Omental fat pad (tissue), 4 donors: ENCODE results near the gene LRRC58. TPM values are rescaled to one million over a fixed set of nuclear protein-coding genes. Genes with fewer than 3 reads are reported as not detected.

Experiments used
- ATAC-seq: fragments of 150-250 bp; one replicate; pipeline ENCODE4 v1.9.1; 2016; ENCODE audit warnings: mild to moderate bottlenecking, moderate library complexity; ENCODE audit not compliant: low FRiP score
- DNase-seq: peaks from one replicate; pipeline ENCODE4 v3.0.0-alpha.2; 2019; ENCODE audit warnings: low spot score
- total RNA-seq, 4 donors: library from RNA; depleted of rRNA; stranded (reverse); fragments of >200 nt; gene quantifications; one replicate each; pipeline ENCODE4 v1.1.0, GENCODE V29; 2016
- TF ChIP-seq, protein P1 (sequence below), 3 donors: fragments of 450-650 bp; IDR thresholded peaks; one replicate each; pipeline ENCODE4 v1.5.1; 2016 to 2017; ENCODE audit warnings: antibody characterized with exemption in 3 of 3, mild to moderate bottlenecking in 3 of 3, moderate library complexity in 2 of 3

LRRC58 gene
- total RNA-seq, 4 donors from 2014 or later, result 35.4 to 40.4 (median 35.9) TPM

DNA sequence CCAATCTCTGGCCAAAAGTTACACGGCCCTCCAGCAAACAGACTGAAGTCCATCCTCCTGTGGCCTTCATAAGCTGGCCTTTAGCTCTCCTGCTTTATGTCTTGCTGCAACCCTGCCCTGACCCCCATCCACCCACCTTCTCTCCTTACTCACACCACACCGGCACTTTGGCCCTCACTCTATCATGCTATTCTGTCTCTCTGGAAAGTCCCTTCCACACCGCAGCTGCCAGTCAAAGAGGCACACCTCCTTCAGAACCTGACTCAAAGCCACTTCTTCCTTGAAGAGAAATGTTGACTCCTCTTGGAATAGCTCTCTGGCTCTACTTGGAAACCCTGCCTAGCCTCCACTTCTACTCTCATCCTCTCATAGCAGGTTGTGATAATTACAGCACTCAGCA, 68.6 kb downstream of the LRRC58 start:
- ATAC-seq (no peak), DNase-seq (no peak)
- TF ChIP-seq, protein P1, sequence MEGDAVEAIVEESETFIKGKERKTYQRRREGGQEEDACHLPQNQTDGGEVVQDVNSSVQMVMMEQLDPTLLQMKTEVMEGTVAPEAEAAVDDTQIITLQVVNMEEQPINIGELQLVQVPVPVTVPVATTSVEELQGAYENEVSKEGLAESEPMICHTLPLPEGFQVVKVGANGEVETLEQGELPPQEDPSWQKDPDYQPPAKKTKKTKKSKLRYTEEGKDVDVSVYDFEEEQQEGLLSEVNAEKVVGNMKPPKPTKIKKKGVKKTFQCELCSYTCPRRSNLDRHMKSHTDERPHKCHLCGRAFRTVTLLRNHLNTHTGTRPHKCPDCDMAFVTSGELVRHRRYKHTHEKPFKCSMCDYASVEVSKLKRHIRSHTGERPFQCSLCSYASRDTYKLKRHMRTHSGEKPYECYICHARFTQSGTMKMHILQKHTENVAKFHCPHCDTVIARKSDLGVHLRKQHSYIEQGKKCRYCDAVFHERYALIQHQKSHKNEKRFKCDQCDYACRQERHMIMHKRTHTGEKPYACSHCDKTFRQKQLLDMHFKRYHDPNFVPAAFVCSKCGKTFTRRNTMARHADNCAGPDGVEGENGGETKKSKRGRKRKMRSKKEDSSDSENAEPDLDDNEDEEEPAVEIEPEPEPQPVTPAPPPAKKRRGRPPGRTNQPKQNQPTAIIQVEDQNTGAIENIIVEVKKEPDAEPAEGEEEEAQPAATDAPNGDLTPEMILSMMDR (IDR thresholded peaks at IDR 0.05), result no peak

DNA sequence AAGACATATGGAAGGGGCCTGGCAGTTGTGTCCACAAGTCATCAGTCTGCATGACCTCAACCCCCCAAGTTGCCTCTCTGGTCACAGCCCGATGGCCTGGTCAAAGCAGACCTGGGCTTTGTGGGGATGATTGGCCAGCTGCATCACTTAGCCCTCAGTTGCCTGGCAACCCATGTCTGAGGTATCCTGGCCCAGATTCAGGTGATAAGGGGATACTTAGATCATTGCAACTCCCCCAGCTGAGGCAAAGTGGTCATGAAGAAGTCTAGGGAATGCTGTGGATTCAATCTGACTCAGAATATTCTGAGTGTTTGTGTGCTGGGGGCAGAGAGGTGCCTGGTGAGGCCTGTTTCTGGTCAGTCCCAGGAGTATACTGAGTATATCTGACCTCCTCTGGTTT, 69.1 kb downstream of the LRRC58 start:
- ATAC-seq (no peak), DNase-seq (no peak)
- TF ChIP-seq, protein P1 (IDR thresholded peaks at IDR 0.05), result no peak

DNA sequence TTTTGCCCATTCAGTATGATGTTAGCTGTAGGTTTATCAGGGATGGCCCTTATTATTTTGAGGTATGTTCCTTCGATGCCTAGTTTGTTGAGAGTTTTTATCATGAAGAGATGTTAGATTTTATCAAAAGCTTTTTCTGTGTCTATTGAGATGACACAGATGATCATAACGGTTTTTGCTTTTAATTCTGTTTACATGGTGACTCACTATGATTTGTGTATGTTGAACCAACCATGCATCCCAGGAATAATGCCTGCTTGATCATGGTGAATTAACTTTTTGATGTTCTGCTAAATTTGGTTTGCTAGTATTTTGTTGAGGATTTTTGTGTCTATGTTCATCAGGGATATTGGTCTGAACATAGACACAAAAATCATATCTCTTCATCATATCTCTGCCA, 72.4 kb downstream of the LRRC58 start:
- DNase-seq (no peak), ATAC-seq (no peak)
- TF ChIP-seq, protein P1 (IDR thresholded peaks at IDR 0.05), result no peak

DNA sequence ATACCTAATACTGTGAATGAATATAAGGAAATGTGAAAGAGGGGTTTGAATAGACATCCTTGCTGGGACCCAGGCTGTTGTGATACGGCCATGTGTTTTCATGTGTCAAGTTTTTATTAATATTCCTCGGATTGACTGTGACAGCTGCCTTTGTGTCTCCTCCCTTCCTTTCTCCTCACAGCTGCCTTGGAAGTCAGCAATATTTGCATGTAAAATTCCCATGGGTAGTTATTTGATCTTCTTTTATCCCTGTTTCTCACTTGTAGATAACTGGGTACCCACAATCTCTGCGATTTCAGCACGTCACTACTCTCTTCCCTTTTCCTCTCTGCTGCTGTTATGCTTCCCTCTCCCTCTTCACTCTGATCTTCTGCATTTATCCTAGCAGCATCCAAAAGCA, 73.5 kb downstream of the LRRC58 start:
- DNase-seq, result no peak
- TF ChIP-seq, protein P1 (IDR thresholded peaks at IDR 0.05), result no peak
- ATAC-seq, result no peak

DNA sequence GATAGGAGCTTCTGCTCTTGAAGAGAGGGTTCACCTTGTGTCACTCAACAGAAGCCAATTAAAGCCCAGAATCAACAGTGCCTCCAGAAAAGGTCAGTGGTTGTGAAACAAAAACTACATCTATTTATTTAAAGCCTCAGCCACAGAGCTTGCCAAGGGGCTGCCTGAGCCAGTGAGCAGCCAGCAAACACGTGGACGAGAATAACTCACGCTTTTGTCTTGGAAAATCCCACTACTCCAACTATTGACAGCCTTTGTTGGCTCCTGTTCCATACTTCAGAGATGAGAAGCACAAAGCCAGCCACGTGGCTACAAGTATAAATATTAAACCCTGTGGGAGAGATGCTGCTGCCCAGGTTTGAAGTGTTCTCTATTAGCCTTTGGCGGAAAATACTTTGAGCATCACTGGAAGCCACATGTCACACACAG, 74.4 kb downstream of the LRRC58 start:
- no peak for ATAC-seq
- TF ChIP-seq, protein P1 (IDR thresholded peaks at IDR 0.05), result no peak
- no peak for DNase-seq

Other genes starting within 250 kb of the LRRC58 start
- gene GPR156, start 64.1 kb downstream of the LRRC58 start, total RNA-seq, result under 1 TPM; 0.46 to 0.79 (median 0.62) TPM
- gene FSTL1, start 101.6 kb upstream of the LRRC58 start, total RNA-seq, result 100 to 1,000 TPM; 532 to 861 (median 705) TPM
- gene NDUFB4, start 247.0 kb upstream of the LRRC58 start, total RNA-seq, result 100 to 1,000 TPM in 1 of 4 donors, 10 to 100 TPM in 3; 54.9 to 109 (median 74.1) TPM